ENCODE results near the gene TMEM108. TPM values are rescaled to one million over a fixed set of nuclear protein-coding genes. Genes with fewer than 3 reads are reported as not detected.

The TMEM108 gene
- polyA plus RNA-seq, 1 of the 3 experiments (the other 2 are of a cell fraction), result 8.6 TPM

DNA sequence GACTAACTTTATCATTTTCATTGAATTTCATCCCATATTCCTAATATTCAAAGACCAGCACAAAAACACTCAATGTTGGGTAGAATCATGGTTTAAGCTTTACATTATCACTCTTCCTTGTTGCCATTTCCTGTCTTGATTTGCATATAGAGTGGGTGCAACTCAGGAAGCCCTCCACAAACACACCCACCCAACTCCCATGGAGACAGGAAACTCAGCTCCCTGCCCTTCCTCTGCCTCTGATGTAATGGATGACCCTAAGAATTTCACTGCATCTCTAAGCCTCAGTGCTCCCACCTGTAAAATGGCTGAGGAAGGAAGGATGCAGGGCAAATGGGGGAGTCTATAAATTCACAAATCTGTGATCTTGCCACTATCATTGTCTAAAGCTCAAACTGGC lies 263.5 kb downstream of the TMEM108 start:
- Histone ChIP-seq H3K79me2 (ENCODE audit: insufficient read depth) (no peaks in the 10 kb centered on the region), H3K36me3 (replicated peaks in 1 of 2; ENCODE audit: control insufficient read depth in 1 of 2, insufficient read depth in 2 of 2, low read length in 1 of 2) (no peaks in the 10 kb centered on the region), H3K4me3 (ENCODE audit: low read depth in 2 of 2, low read length in 1 of 2) (0 out of 4 replicates have a peak overlapping the region, but pooled peaks of 1 of the 2 experiments have one; percentile 3), H3F3A (replicated peaks; ENCODE audit: insufficient read depth) (peaks cover 20% of the 10 kb centered on the region), H3K9ac (peak overlapping the region; percentile 41), H3K27me3 (ENCODE audit: insufficient read depth) (no peaks in the 10 kb centered on the region), H3K9me3 (no peaks in the 10 kb centered on the region), H3K9me2 (no peaks in the 10 kb centered on the region), H4K20me1 (ENCODE audit: insufficient read depth) (no peaks in the 10 kb centered on the region), H3K4me2 (peak overlapping the region; percentile 49), H3K27ac (ENCODE audit: low read depth in 2 of 2, low read length in 1 of 2) (peak overlapping the region; percentile 45 to 82; a peak in 3 of 4 replicates), H3K4me1 (ENCODE audit: control insufficient read depth in 1 of 2, insufficient read depth in 2 of 2, low read depth in 1 of 2, low read length in 1 of 2) (peaks cover 13 to 25% of the 10 kb centered on the region in 2 experiments; a peak in 3 of 4 replicates), H2AFZ (ENCODE audit: low read depth) (0 out of 2 replicates have a peak overlapping the region, but pooled peaks have one; percentile 21)
- POLR2A ChIA-PET, result no interaction called here
- TF ChIP-seq, protein P1, sequence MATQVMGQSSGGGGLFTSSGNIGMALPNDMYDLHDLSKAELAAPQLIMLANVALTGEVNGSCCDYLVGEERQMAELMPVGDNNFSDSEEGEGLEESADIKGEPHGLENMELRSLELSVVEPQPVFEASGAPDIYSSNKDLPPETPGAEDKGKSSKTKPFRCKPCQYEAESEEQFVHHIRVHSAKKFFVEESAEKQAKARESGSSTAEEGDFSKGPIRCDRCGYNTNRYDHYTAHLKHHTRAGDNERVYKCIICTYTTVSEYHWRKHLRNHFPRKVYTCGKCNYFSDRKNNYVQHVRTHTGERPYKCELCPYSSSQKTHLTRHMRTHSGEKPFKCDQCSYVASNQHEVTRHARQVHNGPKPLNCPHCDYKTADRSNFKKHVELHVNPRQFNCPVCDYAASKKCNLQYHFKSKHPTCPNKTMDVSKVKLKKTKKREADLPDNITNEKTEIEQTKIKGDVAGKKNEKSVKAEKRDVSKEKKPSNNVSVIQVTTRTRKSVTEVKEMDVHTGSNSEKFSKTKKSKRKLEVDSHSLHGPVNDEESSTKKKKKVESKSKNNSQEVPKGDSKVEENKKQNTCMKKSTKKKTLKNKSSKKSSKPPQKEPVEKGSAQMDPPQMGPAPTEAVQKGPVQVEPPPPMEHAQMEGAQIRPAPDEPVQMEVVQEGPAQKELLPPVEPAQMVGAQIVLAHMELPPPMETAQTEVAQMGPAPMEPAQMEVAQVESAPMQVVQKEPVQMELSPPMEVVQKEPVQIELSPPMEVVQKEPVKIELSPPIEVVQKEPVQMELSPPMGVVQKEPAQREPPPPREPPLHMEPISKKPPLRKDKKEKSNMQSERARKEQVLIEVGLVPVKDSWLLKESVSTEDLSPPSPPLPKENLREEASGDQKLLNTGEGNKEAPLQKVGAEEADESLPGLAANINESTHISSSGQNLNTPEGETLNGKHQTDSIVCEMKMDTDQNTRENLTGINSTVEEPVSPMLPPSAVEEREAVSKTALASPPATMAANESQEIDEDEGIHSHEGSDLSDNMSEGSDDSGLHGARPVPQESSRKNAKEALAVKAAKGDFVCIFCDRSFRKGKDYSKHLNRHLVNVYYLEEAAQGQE (IDR thresholded peaks at IDR 0.05; ENCODE audit: low read depth, low read length), result no peak
- TF ChIP-seq TAF1 (IDR thresholded peaks at IDR 0.05; ENCODE audit: borderline replicate concordance, low read depth, low read length) (no peak), ZBTB33 (IDR thresholded peaks at IDR 0.05; ENCODE audit: borderline replicate concordance, low read depth) (no peak), GATA2 (CRISPR knock-in tag; IDR thresholded peaks at IDR 0.05) (no peak), MXI1 (IDR thresholded peaks at IDR 0.05; ENCODE audit: low read depth, low read length) (no peak), FOXM1 (IDR thresholded peaks at IDR 0.05; ENCODE audit: low read depth) (no peak), ELF1 (IDR thresholded peaks at IDR 0.05) (no peak), RXRA (IDR thresholded peaks at IDR 0.05; ENCODE audit: borderline replicate concordance, low read depth) (no peak), TCF12 (IDR thresholded peaks at IDR 0.05) (no peak), RCOR1 (IDR thresholded peaks at IDR 0.05; ENCODE audit: low read length) (no peak), EP300 (IDR thresholded peaks at IDR 0.05; ENCODE audit: borderline replicate concordance in 1 of 2, low read depth in 1 of 2, low read length in 1 of 2) (no peak), TEAD4 (IDR thresholded peaks at IDR 0.05; ENCODE audit: borderline replicate concordance, insufficient read depth) (no peak), GABPA (IDR thresholded peaks at IDR 0.05; ENCODE audit: low read depth) (no peak), SIN3A (IDR thresholded peaks at IDR 0.05; ENCODE audit: borderline replicate concordance, low read depth, low read length) (no peak), RAD21 (IDR thresholded peaks at IDR 0.05; ENCODE audit: low read length) (no peak), EZH2phosphoT487 (IDR thresholded peaks at IDR 0.05; ENCODE audit: borderline replicate concordance, low read depth) (no peak), FOSL2 (IDR thresholded peaks at IDR 0.05; ENCODE audit: borderline replicate concordance, low read depth) (no peak)
- TF ChIP-seq, protein P2, sequence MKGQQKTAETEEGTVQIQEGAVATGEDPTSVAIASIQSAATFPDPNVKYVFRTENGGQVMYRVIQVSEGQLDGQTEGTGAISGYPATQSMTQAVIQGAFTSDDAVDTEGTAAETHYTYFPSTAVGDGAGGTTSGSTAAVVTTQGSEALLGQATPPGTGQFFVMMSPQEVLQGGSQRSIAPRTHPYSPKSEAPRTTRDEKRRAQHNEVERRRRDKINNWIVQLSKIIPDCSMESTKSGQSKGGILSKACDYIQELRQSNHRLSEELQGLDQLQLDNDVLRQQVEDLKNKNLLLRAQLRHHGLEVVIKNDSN (IDR thresholded peaks at IDR 0.05; ENCODE audit: borderline replicate concordance, low read depth), result no peak
- no peak for DNase-seq
- CTCF ChIA-PET, result interaction anchor here (1.2 kb wide), 1 partner anchor 260 kb away, joined by 3 read pairs; no protein-coding TSS in a partner anchor

Data from SK-N-SH (cell line).